ENCODE data around the gene SMARCD2. TPM values are rescaled to one million over a fixed set of nuclear protein-coding genes. Genes with fewer than 3 reads are reported as not detected.

Gene SMARCD2
- total and polyA plus RNA-seq, 2 of the 13 experiments (the other 11 are each of a cell fraction or from before 2014, with no cell fraction given), result 122 to 150 TPM

GRCh38 chr17:63842540-63843386, at the start of gene SMARCD2 (continued):
- TF ChIP-seq NFAT5 (CRISPR knock-in tag; IDR thresholded peaks at IDR 0.05) (peak; percentile 88; the same call in 1 of the 2 replicates), CBX5 (CRISPR knock-in tag; IDR thresholded peaks at IDR 0.05; ENCODE audit: borderline replicate concordance) (peak; percentile 95), ZNF629 (CRISPR knock-in tag; conservative IDR thresholded peaks at IDR 0.05) (peak; percentile 61; the same call in 1 of the 2 replicates), ATF1 (CRISPR knock-in tag; IDR thresholded peaks at IDR 0.05) (peak; percentile 82), CENPBD1 (CRISPR knock-in tag; IDR thresholded peaks at IDR 0.05; ENCODE audit: borderline replicate concordance, low read depth) (no peak; the same call in 1 of the 2 replicates), SNAPC5 (CRISPR knock-in tag; IDR thresholded peaks at IDR 0.05; ENCODE audit: borderline replicate concordance) (peak; percentile 95), NBN (conservative IDR thresholded peaks at IDR 0.05) (no peak), ZNF746 (CRISPR knock-in tag; IDR thresholded peaks at IDR 0.05) (peak; percentile 80; the same call in 1 of the 2 replicates), ZBTB3 (CRISPR knock-in tag; IDR thresholded peaks at IDR 0.05; ENCODE audit: borderline replicate concordance, low read depth) (peak; percentile 86), TRIM24 (CRISPR knock-in tag; IDR thresholded peaks at IDR 0.05) (no peak), PPARG (CRISPR knock-in tag; conservative IDR thresholded peaks at IDR 0.05) (peak; percentile 65), SCMH1 (CRISPR knock-in tag; IDR thresholded peaks at IDR 0.05; ENCODE audit: borderline replicate concordance) (no peak), RBM39 (IDR thresholded peaks at IDR 0.05; ENCODE audit: low read depth, low read length, poor library complexity, severe bottlenecking) (peak; percentile 99), GTF3A (CRISPR knock-in tag; conservative IDR thresholded peaks at IDR 0.05) (peak; percentile 86; the same call in 1 of the 2 replicates), AHR (CRISPR knock-in tag; IDR thresholded peaks at IDR 0.05) (peak; percentile 28), MAFF (IDR thresholded peaks at IDR 0.05; ENCODE audit: low read depth, low read length) (no peak), ZNF274 (CRISPR knock-in tag; IDR thresholded peaks at IDR 0.05) (peak; percentile 60; the same call in 1 of the 2 replicates), ZNF7 (CRISPR knock-in tag; IDR thresholded peaks at IDR 0.05) (peak; percentile 52; the same call in 1 of the 2 replicates)
- TF ChIP-seq, protein P1, sequence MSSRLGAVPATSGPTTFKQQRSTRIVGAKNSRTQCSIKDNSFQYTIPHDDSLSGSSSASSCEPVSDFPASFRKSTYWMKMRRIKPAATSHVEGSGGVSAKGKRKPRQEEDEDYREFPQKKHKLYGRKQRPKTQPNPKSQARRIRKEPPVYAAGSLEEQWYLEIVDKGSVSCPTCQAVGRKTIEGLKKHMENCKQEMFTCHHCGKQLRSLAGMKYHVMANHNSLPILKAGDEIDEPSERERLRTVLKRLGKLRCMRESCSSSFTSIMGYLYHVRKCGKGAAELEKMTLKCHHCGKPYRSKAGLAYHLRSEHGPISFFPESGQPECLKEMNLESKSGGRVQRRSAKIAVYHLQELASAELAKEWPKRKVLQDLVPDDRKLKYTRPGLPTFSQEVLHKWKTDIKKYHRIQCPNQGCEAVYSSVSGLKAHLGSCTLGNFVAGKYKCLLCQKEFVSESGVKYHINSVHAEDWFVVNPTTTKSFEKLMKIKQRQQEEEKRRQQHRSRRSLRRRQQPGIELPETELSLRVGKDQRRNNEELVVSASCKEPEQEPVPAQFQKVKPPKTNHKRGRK (CRISPR knock-in tag; IDR thresholded peaks at IDR 0.05), result no peak
- TF ChIP-seq, protein P2, sequence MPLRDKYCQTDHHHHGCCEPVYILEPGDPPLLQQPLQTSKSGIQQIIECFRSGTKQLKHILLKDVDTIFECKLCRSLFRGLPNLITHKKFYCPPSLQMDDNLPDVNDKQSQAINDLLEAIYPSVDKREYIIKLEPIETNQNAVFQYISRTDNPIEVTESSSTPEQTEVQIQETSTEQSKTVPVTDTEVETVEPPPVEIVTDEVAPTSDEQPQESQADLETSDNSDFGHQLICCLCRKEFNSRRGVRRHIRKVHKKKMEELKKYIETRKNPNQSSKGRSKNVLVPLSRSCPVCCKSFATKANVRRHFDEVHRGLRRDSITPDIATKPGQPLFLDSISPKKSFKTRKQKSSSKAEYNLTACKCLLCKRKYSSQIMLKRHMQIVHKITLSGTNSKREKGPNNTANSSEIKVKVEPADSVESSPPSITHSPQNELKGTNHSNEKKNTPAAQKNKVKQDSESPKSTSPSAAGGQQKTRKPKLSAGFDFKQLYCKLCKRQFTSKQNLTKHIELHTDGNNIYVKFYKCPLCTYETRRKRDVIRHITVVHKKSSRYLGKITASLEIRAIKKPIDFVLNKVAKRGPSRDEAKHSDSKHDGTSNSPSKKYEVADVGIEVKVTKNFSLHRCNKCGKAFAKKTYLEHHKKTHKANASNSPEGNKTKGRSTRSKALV (CRISPR knock-in tag; IDR thresholded peaks at IDR 0.05), result peak; percentile 86
